ENCODE data around the gene ATG9B. TPM values are rescaled to one million over a fixed set of nuclear protein-coding genes. Genes with fewer than 3 reads are reported as not detected.
A peak's percentile ranks its signal among the peaks of the same experiment; 100 is the strongest.
"Not testable (repeated sequence)": the region's sequence is repeated elsewhere in the genome, so short reads cannot be mapped to it uniquely, and the experiment has no call there.

ATG9B gene
- total RNA-seq, 1 donor from 2014 or later, result 15.4 TPM

DNA sequence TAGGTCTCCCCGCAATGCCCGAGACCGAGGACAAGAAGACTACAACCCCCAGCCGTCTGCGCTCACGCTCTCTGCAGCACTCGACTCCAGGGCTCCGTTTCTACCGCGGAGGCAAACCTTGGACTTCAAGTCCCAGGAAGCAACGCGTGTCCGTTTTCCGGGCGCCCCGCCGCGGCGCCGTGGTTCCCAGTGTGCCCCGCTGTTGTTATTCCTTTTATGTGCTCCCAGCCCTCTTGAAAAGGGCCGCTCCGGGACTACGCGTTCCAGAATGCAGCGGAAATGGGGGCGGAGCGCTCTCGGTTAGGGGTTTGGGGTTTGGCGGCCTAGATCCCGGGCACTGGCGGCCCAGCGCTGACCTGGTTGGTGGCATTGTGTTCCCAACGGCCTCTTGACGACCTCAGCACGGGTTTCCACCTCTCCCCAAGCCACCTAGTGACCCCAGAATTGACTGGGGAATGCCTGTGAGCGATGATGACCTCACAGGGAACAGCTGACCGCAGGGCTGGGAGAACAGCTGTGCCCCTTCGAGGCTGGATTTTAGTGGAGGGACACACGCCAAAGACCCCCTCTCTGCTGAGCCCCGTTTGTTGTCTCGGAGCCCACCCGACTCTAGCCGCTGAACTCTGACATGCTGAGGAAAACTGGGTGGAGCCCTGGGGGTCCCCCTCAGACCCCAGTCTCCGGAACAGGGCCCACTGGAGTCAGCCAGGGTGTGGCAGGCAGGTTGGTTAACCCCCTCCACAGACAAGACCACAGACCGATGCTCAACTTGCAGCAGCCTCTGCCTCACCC, 33.9 kb upstream of the ATG9B start:
- peak; percentile 100 for DNase-seq

DNA sequence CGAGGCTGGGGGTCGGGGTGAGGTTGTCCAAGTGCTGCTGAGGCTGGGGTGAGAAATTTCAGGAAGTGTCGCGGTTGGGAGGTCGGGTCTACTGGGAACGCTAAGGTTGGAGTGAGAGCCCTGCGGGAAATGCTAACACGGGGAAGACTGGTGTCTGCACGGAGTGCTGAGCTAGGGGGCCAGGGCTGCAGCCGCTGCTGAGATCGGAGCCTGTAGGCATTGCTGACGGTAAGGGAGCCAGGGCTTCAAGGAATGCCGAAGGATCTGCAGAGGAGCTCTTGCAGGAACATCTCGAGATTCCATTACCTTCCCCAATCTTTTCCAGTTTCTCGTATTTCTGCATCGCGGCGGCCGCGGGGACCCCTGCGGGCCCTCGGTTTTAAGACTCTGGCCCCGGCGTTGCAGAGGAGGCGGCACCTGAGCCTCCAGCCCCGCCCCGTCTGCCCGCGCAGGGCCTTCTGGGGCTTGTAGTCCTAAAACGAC, 33.3 kb upstream of the ATG9B start, which contains the start of gene CDK5:
CDK5 (minus strand) TSS at position 392 of the 483 bp plus-strand sequence; CDS start at position 343, 49 bp downstream.
- no peak for DNase-seq

DNA sequence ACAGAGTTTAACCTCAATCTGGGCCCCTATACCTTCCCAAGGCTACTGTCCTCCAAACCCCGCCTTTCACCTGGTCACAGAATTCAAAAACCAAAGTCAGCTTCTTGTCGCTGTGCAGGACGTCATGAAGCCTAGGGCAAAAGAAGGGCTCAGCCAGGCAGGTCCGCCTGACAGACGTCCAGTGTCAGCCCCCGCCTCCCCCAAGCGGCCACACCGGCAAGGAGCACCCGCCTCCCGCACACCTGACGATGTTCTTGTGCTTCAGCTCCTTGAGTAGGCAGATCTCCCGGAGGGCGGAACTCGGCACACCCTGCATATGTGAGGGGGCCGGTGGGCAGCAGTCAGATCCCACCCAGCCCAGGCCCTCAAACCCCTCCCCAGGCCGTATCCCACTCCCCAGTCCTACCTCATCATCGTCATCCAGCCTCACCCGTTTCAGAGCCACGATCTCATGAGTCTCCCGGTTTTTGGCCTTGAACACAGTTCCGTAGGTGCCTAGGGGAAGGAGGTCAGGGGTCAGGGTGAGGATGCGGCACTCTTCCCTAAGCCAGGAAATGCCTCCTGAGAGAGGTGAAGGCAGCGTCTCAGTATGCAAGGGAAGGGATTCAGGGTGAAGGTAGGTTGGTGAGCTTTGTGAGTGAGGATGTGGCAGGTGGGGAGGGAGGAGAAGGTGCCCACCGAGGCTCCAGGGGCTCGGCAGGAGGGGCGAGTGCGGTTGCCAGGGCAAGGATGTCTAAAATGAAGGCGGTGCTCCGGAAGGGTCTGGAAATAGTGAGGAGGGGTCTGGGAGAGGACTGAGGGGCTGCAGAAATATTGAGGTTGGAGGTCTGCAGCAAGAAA, 32.6 kb upstream of the ATG9B start:
- no peak for DNase-seq

DNA sequence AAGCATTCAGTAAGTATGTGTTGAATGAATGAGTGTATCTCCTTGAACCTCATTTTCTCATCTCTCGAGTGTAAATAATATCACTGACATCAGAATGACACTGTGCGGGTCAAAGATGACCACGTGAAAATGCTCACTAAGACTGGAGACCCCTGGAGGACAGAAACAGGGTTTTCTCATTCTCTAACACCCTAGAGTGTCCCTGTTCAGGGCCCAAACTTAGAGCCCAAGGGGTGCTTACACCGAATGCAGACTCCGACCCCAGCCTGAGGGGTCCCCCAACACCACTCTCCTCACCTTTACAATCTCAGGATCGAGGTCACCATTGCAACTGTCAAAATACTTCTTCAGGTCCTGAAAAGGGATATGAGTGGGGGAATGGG, 32.0 kb upstream of the ATG9B start:
- DNase-seq, result no peak

DNA sequence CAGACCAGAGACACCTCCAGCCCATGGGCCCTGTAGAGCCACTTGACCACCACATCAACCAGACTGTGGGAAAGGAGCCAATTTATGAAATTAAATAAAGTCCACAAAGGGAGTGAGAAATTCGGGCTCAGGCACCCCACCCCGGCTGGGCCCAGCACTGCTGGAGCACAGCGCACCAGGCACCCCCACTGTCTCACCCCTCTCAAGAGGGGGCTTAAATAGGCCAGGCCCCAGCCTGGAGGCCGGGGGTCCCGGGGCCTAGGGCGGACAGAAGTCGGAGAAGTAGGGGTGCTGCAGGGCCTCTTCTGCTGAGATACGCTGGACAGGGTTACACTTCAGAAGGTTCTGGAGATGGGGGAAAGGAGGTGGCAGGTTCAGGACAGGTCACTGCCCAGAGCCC, 29.5 kb upstream of the ATG9B start:
- no peak for DNase-seq

DNA sequence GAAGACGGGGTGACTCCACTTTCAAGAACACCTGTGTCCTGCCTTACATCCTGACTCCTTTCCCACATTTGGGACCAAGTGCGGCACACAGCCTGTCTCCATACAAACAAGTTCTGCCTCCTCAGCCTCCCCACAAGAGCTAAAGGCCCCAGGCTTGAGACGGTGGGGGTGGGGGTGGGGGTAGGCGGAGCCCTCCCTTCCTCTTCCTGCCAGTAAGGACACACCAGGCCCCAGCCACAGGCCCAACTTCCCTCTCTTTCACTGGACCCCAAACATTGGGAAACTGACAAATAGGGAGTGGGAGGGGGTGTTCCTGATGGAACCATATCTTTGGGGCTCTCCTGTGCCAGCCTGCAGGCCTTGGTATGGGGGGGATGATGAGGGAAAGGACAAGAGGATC, 28.8 kb upstream of the ATG9B start:
- DNase-seq, result no peak

DNA sequence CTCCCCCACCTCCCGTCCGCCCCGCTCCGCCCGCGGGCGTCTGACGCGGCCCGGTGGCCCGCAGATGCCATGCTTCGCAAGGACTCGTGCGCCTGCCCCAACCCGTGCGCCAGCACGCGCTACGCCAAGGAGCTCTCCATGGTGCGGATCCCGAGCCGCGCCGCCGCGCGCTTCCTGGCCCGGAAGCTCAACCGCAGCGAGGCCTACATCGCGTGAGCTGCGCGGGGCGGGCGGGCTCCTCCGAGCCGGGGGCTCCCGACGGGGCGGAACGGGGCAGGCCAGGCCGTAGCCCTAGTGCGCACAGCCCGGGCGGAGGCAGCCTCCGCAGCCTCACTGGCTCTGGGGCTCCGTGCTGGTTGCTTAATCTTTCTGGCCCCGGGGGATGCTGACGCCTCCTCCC, 26.8 kb upstream of the ATG9B start:
- DNase-seq, result peak; percentile 69

DNA sequence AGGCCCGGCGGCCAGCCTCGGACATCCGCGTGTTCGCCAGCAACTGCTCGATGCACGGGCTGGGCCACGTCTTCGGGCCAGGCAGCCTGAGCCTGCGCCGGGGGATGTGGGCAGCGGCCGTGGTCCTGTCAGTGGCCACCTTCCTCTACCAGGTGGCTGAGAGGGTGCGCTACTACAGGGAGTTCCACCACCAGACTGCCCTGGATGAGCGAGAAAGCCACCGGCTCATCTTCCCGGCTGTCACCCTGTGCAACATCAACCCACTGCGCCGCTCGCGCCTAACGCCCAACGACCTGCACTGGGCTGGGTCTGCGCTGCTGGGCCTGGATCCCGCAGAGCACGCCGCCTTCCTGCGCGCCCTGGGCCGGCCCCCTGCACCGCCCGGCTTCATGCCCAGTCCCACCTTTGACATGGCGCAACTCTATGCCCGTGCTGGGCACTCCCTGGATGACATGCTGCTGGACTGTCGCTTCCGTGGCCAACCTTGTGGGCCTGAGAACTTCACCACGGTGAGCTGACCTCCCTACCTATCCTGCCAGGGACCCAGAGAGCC, 24.7 kb upstream of the ATG9B start:
- DNase-seq, result no peak

DNA sequence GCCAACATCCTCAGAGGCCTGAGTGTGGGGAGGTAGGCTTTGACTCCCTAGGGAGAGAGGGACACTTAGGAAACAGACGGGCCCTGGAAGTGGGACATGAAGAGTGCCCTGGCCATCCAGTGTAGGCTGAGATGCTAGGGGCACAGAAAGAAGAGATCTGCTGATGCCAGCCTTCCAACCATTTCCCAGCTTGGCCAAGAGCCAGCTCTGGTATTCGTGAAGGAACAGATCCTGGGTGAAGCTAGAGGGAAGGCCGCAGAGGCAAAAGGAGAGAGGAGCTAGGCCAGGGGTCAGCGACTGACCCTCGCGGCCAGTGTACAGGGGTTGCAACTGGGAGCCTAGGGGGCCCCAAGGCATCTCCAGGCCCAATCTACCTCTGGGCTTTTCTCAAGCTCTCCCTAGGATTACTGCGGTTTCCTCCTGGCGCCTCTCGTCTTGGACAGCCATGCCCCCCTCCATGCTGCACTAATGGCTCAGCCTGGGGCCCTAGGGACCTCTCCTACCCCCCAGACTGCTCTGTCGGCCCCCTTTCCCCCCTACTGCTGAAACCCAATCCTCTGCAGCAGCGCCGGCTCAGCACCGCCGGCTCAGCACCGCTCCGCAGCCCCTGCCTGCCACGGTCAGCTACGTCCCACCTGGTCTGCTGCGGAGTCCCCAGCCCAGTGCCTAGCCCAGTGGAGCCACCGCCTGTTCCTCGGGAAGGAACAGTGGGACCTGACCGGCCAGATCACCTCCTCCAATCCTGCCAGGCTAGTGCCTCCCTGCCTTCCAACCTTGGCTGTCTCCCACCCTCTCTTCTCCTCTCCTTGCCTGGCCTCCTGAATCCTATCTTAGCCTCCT, 23.9 kb upstream of the ATG9B start, which contains the start of gene ASIC3:
ASIC3 (plus strand) TSS at position 556 of the 840 bp plus-strand sequence. CDS start 355 bp downstream, outside the sequence.
- no peak for DNase-seq

DNA sequence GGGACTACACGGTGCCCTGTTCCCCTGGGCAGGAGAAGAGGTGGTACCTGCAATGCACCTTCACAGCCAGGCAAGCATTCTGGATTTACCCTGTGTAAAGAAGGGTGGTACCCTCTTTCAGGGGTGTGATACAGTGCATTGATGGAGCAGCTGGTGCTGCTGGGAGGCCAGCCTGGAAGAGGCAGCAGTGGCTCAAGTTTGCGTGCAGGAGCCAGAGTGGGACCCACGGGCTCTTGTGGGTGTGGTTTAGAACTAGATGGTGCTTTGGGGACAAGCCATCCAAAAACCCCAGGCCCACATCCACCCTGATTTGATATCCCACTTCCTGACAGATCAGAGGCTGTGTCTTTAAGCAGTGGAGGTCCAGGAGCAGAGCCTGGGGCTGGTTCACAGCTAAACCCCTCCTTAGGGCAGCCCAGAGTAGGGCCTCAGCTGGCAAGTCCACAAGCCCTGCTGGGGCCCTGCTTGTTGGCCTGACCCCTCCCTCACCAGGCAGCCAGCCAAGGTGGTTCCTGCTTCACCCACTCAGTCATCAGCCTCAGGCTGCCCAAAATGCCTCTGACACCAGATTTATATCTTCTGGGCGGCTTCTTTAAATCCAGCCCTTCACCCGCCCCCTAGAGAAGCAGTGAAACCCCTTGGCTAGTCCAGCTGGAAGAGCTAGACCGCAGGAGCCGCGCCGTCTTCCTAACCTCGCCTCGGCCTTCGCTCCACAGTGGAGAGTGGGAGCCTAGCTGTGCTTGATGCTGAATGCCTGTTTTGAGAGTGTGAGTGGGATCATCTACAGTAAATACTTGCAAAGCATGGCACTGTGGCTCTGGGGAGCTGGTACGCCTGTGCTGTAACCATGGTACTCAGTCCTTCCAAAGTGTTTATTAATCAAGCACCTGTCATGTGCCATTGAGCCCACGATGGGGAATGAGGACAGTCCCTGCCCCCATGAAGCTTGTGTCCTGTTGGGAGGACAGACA, 22.6 kb upstream of the ATG9B start:
- no peak for DNase-seq

DNA sequence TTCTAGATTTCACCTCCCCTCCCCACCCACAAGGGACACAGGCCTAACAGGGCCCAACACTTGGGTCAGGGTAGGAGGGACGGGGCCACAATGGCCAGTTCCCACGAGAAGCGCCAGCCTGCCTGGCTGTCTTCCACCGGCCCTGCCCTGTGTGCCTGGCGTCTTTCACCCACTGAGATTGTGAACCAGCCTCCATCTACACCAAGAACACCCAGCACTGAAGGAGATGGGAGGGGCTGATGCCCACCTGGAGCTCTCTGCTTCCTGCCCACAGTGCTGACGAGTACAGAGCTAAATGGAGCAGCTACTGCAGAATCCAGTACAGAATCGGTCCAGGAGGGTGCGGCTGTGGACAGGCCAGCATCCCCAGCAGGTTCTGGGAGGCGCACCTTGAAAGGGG, 21.7 kb upstream of the ATG9B start:
- no peak for DNase-seq

DNA sequence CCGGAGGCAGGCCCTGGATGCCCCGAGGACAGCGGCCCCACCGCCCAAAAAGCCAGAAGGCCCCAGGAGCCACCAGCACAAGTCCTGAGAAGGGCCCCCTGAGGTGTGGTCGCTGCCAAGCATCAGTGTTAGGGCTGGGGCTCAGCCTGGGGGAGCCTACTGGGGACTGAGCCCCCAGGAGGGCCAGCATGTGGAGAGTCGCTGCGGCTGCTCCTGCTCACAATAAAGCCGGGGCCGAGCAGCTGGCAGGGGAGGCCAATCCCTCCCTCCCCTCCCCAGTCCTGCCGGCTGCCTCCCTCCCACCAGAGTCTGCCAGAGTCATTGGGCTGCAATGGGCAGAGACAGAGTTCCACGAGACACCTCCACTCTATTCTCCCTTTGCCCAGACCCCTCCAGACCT, 21.0 kb upstream of the ATG9B start:
- no peak for DNase-seq

DNA sequence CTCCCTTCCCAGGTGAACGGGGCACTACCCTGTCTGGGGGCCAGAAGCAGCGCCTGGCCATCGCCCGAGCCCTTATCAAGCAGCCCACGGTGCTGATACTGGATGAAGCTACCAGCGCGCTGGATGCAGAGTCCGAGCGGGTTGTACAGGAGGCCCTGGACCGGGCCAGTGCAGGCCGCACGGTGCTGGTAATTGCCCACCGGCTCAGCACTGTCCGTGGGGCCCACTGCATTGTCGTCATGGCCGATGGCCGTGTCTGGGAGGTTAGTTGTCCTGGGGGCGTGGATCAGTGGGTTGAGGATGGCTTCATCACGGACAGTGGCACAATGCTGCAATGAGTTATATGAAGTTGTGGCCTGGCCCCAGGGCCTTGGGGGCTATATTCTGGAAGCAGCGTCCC, 19.7 kb upstream of the ATG9B start:
- no peak for DNase-seq

DNA sequence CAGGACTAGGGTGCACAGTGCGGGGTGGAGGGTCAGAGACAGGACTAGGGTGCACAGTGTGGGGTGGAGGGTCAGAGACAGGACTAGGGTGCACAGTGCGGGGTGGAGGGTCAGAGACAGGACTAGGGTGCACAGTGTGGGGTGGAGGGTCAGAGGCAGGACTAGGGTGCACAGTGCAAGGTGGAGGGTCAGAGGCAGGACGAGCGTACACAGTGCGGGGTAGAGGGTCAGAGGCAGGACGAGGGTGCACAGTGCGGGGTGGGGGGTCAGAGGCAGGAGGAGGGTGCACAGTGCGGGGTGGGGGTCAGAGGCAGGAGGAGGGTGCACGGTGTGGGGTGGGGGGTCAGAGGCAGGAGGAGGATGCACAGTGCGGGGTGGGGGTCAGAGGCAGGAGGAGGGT, 19.2 kb upstream of the ATG9B start:
- DNase-seq, result not testable (repeated sequence)

DNA sequence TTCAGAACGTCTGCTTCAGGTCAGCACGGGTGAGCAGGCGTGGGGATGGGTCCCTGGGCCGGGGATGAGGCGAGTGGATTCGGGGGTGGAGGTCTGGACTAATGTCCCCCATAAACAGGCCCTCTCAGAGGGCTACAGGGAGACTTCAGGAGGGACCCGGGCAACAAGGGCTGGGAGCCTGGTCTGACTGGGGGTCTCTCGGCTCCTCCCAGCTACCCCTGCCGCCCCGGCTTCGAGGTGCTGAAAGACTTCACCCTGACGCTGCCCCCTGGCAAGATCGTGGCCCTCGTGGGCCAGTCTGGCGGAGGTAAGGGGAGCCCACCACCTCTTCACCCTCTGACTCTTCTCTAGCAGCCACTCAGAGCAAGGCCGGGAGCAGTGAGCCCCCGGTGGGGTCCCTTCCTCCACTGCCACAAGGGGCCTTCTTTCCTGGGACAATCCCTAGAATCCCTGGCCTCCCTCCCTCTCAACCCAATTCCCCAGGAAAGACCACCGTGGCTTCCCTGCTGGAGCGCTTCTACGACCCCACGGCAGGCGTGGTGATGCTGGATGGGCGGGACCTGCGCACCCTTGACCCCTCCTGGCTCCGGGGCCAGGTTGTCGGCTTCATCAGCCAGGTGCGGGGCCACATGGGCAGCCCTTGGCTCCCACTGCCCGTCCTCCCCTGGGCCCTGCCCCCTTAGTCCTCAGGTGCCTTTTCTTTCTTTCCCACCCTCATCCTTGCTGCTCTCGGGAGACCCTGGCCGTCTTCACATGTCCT, 16.5 kb upstream of the ATG9B start:
- DNase-seq, result no peak

DNA sequence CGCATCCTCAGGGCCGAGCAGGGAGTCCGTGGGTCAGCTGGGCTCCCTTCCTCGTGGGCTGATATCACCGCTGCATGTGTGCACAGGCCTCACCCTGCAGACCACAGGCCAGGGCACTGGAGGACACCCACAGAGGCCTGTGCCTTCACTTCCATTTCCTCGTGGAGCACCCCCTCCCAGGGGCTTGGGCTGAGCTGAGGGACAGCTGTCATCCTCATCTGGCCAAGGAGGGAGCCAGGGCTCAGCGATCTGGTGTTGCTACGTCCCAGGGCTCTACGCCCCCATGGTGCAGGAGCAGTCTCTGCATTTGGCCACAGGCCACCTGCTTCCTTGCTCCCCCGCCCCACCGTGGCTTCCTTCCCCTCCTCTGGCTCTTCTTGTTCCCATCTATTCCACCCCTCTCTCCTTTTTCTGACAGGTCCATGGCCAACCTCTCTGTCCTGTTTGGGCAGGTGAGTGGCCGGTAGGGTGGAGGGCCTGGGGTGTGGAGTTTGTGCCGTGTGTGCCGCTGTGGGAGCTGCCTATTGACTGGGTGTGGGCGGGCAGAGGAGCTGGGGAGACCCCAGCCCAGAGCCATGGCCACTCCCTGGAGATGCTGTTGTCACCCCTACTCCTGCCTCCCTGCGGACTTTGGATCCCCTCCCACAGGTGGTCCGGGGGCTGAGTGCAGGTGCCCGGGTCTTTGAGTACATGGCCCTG, 15.7 kb upstream of the ATG9B start:
- no peak for DNase-seq

DNA sequence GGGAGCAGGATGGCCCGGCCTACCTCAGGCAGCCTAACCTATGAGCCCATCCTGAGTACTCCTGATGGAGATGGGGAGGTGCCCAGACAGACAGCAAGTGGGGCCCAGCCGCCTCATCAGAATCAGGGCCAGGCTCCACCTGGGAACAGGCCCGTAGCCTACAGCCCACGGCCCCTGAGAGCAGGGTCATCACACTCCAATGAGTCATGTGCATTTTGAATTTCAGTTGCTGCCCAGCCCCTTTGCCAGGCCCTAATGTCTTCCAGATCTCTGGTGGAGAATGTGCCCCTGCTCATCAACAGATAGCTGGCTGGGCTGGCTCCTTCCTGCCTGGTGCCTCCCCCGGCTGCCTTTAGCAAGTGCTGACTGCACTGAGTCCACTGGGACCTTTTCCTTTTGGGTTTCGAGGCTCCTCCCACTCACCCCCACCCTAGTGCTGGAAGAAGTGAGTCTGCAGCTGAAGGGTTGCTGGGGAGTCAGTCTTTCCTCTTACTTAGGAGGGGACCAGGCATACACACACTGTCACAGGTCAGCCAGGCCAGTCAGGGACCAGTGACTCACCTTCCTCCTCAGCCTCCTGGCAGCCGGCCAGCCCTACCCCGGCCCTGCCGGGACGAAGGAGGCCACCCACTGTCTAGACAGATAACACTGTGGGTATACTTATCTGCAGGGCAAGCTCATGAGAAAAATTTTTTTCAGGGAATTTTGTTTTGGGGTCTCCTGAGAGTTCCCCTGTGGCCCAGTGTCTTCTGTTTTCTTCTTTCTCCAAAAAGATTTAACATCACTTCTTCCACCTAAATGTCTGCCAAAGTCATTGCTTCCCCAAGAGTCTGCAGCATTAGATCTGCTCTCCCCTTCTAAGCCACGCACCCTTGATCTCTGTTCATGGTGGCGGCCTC, 14.9 kb upstream of the ATG9B start:
- no peak for DNase-seq

DNA sequence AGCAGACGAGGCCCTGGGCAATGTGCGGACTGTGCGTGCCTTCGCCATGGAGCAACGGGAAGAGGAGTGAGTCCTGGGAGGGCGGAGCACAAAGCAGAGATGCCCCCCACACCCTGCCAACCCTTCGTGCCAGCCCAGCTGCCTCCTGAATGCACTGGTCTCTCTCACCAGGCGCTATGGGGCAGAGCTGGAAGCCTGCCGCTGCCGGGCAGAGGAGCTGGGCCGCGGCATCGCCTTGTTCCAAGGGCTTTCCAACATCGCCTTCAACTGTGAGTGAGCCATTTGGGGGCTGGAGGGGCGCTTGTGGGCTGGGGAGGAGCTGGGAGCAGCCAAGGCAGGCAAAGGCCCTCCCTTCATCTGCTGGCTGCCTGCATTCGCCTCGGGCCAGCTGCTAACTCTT, 11.6 kb upstream of the ATG9B start:
- DNase-seq, result no peak
